Measurements from ENCODE around the gene NR2C2AP.

GRCh38 chr19:19230999-19231398 is 27.8 kb upstream of the NR2C2AP start:
- no peak for TF ChIP-seq CTCF (IDR thresholded peaks at IDR 0.05)
- TF ChIP-seq ZFX (IDR thresholded peaks at IDR 0.05; ENCODE audit: borderline replicate concordance): no peak
